ENCODE measurements around the gene LHX4.

LHX4 gene

DNA sequence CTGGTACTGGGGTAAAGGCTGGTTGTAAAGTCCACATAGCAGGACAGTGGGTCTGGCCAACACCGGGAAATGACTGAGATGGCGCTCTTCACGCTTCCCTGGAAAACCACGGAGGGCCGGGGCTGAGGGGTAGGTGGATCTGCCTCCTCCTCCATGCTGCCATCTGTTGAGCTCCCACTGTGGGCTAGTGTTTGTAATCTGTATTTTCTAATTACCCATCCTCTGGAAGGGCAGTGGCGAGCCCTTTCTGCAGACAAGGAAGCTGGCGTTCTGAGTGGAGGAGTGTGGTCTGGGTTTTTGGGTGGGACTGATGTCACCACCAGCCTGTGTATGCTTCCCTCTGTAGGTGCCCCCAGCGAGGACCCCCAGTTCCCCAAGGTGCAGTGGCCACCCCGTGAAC, 34.1 kb upstream of the LHX4 start:
- no peaks in the 10 kb centered on the region for H3K27me3 ChIP-seq (replicated peaks in 2 of 5; ENCODE audit: control insufficient read depth in 4 of 5, insufficient read depth in 5 of 5, low read length in 4 of 5)
- ChIA-PET POLR2A (no interaction called here), CTCF (interaction anchor here (0.8 to 1.1 kb wide), 2 partner anchors 8 to 12 kb away, joined by 3 read pairs; no protein-coding TSS in a partner anchor)
- no peak overlapping the region for H3K4me3 ChIP-seq (ENCODE audit: control insufficient read depth in 1 of 7, extremely low read depth in 1 of 7, insufficient read depth in 4 of 7, low read depth in 2 of 7, low read length in 6 of 7)
- DNase-seq: no peak
- WGBS (ENCODE audit: insufficient coverage): 100% methylated on average over 3 of the region's 9 CpGs
- H3K36me3 ChIP-seq (ENCODE audit: control insufficient read depth in 4 of 4, insufficient read depth in 4 of 4, low read length in 3 of 4): peaks cover 3 to 48% (median 27%) of the 10 kb centered on the region in 4 experiments
- H3K27ac ChIP-seq (ENCODE audit: insufficient read depth in 1 of 2, low read depth in 1 of 2, low read length in 2 of 2, poor library complexity in 1 of 2, severe bottlenecking in 2 of 2): no peak overlapping the region
- H3K9me3 ChIP-seq (ENCODE audit: control extremely low read depth in 1 of 5, control insufficient read depth in 4 of 5, insufficient read depth in 2 of 5, low read depth in 1 of 5, low read length in 4 of 5): no peaks in the 10 kb centered on the region
- H3K4me1 ChIP-seq (ENCODE audit: control extremely low read depth in 1 of 4, control insufficient read depth in 4 of 4, insufficient read depth in 4 of 4, low read length in 3 of 4): peaks cover 0 to 11% (median 0%) of the 10 kb centered on the region in 4 experiments

DNA sequence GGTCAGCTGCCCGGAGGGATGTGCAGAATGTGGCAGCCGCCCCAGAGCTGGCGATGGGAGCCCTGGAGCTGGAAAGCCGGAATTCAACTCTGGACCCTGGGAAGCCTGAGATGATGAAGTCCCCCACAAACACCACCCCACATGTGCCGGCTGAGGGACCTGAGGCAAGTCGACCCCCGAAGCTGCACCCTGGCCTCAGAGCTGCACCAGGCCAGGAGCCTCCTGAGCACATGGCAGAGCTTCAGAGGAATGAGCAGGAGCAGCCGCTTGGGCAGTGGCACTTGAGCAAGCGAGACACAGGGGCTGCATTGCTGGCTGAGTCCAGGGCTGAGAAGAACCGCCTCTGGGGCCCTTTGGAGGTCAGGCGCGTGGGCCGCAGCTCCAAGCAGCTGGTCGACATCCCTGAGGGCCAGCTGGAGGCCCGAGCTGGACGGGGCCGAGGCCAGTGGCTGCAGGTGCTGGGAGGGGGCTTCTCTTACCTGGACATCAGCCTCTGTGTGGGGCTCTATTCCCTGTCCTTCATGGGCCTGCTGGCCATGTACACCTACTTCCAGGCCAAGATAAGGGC, 33.5 kb upstream of the LHX4 start:
- Histone ChIP-seq H3K27ac (ENCODE audit: insufficient read depth in 1 of 2, low read depth in 1 of 2, low read length in 2 of 2, poor library complexity in 1 of 2, severe bottlenecking in 2 of 2) (no peak overlapping the region), H3K36me3 (ENCODE audit: control insufficient read depth in 4 of 4, insufficient read depth in 4 of 4, low read length in 3 of 4) (peaks cover 3 to 42% (median 24%) of the 10 kb centered on the region in 4 experiments), H3K9me3 (ENCODE audit: control extremely low read depth in 1 of 5, control insufficient read depth in 4 of 5, insufficient read depth in 2 of 5, low read depth in 1 of 5, low read length in 4 of 5) (no peaks in the 10 kb centered on the region), H3K27me3 (replicated peaks in 2 of 5; ENCODE audit: control insufficient read depth in 4 of 5, insufficient read depth in 5 of 5, low read length in 4 of 5) (no peaks in the 10 kb centered on the region), H3K4me3 (ENCODE audit: control insufficient read depth in 1 of 7, extremely low read depth in 1 of 7, insufficient read depth in 4 of 7, low read depth in 2 of 7, low read length in 6 of 7) (no peak overlapping the region), H3K4me1 (ENCODE audit: control extremely low read depth in 1 of 4, control insufficient read depth in 4 of 4, insufficient read depth in 4 of 4, low read length in 3 of 4) (peaks cover 0 to 11% (median 0%) of the 10 kb centered on the region in 4 experiments)
- ChIA-PET POLR2A (no interaction called here), CTCF (interaction anchor here (0.8 to 1.1 kb wide), 2 partner anchors 9 to 11 kb away, joined by 3 read pairs; no protein-coding TSS in a partner anchor)
- DNase-seq: no peak
- 98% methylated on average over 14 of the region's 17 CpGs for WGBS (ENCODE audit: insufficient coverage)

DNA sequence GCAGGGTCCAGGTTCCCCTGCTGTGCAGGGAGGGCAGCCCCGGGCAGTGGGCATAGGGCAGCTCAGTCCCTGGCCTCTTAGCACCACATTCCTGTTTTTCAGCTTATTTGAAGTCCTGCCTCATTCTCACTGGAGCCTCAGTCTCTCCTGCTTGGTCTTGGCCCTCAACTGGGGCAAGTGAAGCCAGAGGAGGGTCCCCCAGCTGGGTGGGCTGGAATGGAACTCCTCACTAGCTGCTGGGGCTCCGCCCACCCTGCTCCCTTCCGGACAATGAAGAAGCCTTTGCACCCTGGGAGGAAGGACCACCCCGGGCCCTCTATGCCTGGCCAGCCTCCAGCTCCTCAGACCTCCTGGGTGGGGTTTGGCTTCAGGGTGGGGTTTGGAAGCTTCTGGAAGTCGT, 32.8 kb upstream of the LHX4 start:
- Histone ChIP-seq H3K27me3 (replicated peaks in 2 of 5; ENCODE audit: control insufficient read depth in 4 of 5, insufficient read depth in 5 of 5, low read length in 4 of 5) (no peaks in the 10 kb centered on the region), H3K4me1 (ENCODE audit: control extremely low read depth in 1 of 4, control insufficient read depth in 4 of 4, insufficient read depth in 4 of 4, low read length in 3 of 4) (peaks cover 0 to 6% (median 0%) of the 10 kb centered on the region in 4 experiments), H3K27ac (ENCODE audit: insufficient read depth in 1 of 2, low read depth in 1 of 2, low read length in 2 of 2, poor library complexity in 1 of 2, severe bottlenecking in 2 of 2) (no peak overlapping the region), H3K9me3 (ENCODE audit: control extremely low read depth in 1 of 5, control insufficient read depth in 4 of 5, insufficient read depth in 2 of 5, low read depth in 1 of 5, low read length in 4 of 5) (no peaks in the 10 kb centered on the region), H3K36me3 (ENCODE audit: control insufficient read depth in 4 of 4, insufficient read depth in 4 of 4, low read length in 3 of 4) (peaks cover 3 to 40% (median 23%) of the 10 kb centered on the region in 4 experiments), H3K4me3 (ENCODE audit: control insufficient read depth in 1 of 7, extremely low read depth in 1 of 7, insufficient read depth in 4 of 7, low read depth in 2 of 7, low read length in 6 of 7) (no peak overlapping the region)
- ChIA-PET CTCF (interaction anchor here (1.1 to 1.7 kb wide), 2 partner anchors 11 to 18 kb away, joined by 3 to 5 read pairs; no protein-coding TSS in a partner anchor), POLR2A (no interaction called here)
- 100% methylated on average over 2 of the region's 5 CpGs for WGBS (ENCODE audit: insufficient coverage)
- no peak for DNase-seq

DNA sequence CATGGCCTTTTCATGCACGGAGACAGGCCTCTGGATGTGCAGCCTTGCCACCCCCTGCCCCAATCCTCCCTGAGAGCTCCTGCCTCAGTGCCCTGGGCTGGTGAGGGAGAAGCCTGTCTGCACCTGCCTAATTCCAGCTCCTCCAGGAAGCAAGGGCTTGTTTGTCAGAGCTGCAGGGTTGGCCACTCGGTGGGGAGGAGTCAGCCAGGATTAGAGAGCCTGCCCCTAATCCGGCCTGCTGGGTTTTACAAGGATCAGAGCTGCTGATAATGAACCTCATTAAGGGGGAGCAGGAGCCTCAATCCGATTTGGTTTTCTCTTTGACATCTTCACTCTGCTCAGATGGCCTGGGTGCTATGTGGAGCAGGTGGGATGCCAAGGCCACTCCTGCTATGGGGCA, 31.9 kb upstream of the LHX4 start:
- Histone ChIP-seq H3K4me3 (ENCODE audit: control insufficient read depth in 1 of 7, extremely low read depth in 1 of 7, insufficient read depth in 4 of 7, low read depth in 2 of 7, low read length in 6 of 7) (no peak overlapping the region), H3K4me1 (ENCODE audit: control extremely low read depth in 1 of 4, control insufficient read depth in 4 of 4, insufficient read depth in 4 of 4, low read length in 3 of 4) (no peaks in the 10 kb centered on the region), H3K27ac (ENCODE audit: insufficient read depth in 1 of 2, low read depth in 1 of 2, low read length in 2 of 2, poor library complexity in 1 of 2, severe bottlenecking in 2 of 2) (no peak overlapping the region), H3K27me3 (replicated peaks in 2 of 5; ENCODE audit: control insufficient read depth in 4 of 5, insufficient read depth in 5 of 5, low read length in 4 of 5) (no peaks in the 10 kb centered on the region), H3K36me3 (ENCODE audit: control insufficient read depth in 4 of 4, insufficient read depth in 4 of 4, low read length in 3 of 4) (peaks cover 3 to 36% (median 23%) of the 10 kb centered on the region in 4 experiments), H3K9me3 (ENCODE audit: control extremely low read depth in 1 of 5, control insufficient read depth in 4 of 5, insufficient read depth in 2 of 5, low read depth in 1 of 5, low read length in 4 of 5) (no peaks in the 10 kb centered on the region)
- no peak for DNase-seq
- 96% methylated on average over 4 of the region's 4 CpGs for WGBS (ENCODE audit: insufficient coverage)
- POLR2A ChIA-PET: no interaction called here
- CTCF ChIA-PET: interaction anchor here (1.2 to 1.7 kb wide), 2 partner anchors 19 kb away, joined by 3 to 5 read pairs; no protein-coding TSS in a partner anchor

DNA sequence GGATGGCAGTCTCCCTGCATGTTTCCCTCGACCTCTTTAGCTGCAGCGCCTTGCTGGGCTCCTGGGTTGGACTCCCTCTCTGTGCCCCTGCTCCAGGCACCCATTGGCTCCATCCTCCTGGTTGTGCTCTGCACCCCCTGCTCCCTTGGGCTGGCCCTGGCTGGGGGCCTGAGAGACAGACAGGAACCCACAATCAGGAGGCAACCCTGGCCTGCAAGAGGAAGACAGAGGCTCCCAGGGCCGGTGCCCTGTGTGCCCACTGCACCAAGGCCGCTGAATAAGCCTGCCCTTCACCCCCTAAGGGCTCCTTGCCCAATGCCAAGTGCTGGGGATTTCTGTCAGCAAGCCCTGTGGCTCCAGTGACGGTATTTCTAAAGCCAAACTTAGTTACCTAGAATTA, 31.5 kb upstream of the LHX4 start:
- no peak for DNase-seq
- Histone ChIP-seq H3K4me3 (ENCODE audit: control insufficient read depth in 1 of 7, extremely low read depth in 1 of 7, insufficient read depth in 4 of 7, low read depth in 2 of 7, low read length in 6 of 7) (no peak overlapping the region), H3K4me1 (ENCODE audit: control extremely low read depth in 1 of 4, control insufficient read depth in 4 of 4, insufficient read depth in 4 of 4, low read length in 3 of 4) (no peaks in the 10 kb centered on the region), H3K9me3 (ENCODE audit: control extremely low read depth in 1 of 5, control insufficient read depth in 4 of 5, insufficient read depth in 2 of 5, low read depth in 1 of 5, low read length in 4 of 5) (no peaks in the 10 kb centered on the region), H3K27me3 (replicated peaks in 2 of 5; ENCODE audit: control insufficient read depth in 4 of 5, insufficient read depth in 5 of 5, low read length in 4 of 5) (no peaks in the 10 kb centered on the region), H3K36me3 (ENCODE audit: control insufficient read depth in 4 of 4, insufficient read depth in 4 of 4, low read length in 3 of 4) (peaks cover 3 to 36% (median 23%) of the 10 kb centered on the region in 4 experiments), H3K27ac (ENCODE audit: insufficient read depth in 1 of 2, low read depth in 1 of 2, low read length in 2 of 2, poor library complexity in 1 of 2, severe bottlenecking in 2 of 2) (no peak overlapping the region)
- 96% methylated on average over 3 of the region's 5 CpGs for WGBS (ENCODE audit: insufficient coverage)
- ChIA-PET POLR2A (no interaction called here), CTCF (interaction anchor here (1.2 to 1.7 kb wide), 2 partner anchors 19 kb away, joined by 3 to 5 read pairs; no protein-coding TSS in a partner anchor)

DNA sequence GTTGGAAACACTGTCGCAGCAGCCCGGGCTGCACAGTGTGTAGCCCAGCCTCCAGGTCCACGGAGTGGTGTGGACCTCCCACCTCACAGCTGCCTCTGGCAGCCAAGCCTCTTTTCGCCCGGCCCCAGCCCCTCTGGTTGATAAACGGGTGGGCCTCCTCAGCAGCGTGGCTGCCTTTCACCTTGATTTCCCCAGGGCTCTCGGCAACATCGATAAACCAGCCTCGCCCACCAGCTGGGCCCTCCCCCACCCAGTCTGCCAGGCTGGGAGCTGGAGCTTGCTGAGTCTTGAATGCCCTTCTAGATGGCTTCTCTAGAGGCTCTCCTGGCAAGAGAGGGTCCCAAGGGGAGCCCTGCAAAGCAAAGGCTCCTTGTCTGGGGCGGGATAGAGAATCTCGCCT, 31.0 kb upstream of the LHX4 start:
- ChIA-PET CTCF (interaction anchor here (1.2 kb wide), 1 partner anchor 18 kb away, joined by 3 read pairs; no protein-coding TSS in a partner anchor), POLR2A (no interaction called here)
- Histone ChIP-seq H3K27ac (ENCODE audit: insufficient read depth in 1 of 2, low read depth in 1 of 2, low read length in 2 of 2, poor library complexity in 1 of 2, severe bottlenecking in 2 of 2) (no peak overlapping the region), H3K4me1 (ENCODE audit: control extremely low read depth in 1 of 4, control insufficient read depth in 4 of 4, insufficient read depth in 4 of 4, low read length in 3 of 4) (no peaks in the 10 kb centered on the region), H3K36me3 (ENCODE audit: control insufficient read depth in 4 of 4, insufficient read depth in 4 of 4, low read length in 3 of 4) (peaks cover 3 to 33% (median 21%) of the 10 kb centered on the region in 4 experiments), H3K4me3 (ENCODE audit: control insufficient read depth in 1 of 7, extremely low read depth in 1 of 7, insufficient read depth in 4 of 7, low read depth in 2 of 7, low read length in 6 of 7) (no peak overlapping the region), H3K9me3 (ENCODE audit: control extremely low read depth in 1 of 5, control insufficient read depth in 4 of 5, insufficient read depth in 2 of 5, low read depth in 1 of 5, low read length in 4 of 5) (no peaks in the 10 kb centered on the region), H3K27me3 (replicated peaks in 2 of 5; ENCODE audit: control insufficient read depth in 4 of 5, insufficient read depth in 5 of 5, low read length in 4 of 5) (no peaks in the 10 kb centered on the region)
- no peak for DNase-seq
- over 99% methylated on average over 11 of the region's 12 CpGs for WGBS (ENCODE audit: insufficient coverage)

DNA sequence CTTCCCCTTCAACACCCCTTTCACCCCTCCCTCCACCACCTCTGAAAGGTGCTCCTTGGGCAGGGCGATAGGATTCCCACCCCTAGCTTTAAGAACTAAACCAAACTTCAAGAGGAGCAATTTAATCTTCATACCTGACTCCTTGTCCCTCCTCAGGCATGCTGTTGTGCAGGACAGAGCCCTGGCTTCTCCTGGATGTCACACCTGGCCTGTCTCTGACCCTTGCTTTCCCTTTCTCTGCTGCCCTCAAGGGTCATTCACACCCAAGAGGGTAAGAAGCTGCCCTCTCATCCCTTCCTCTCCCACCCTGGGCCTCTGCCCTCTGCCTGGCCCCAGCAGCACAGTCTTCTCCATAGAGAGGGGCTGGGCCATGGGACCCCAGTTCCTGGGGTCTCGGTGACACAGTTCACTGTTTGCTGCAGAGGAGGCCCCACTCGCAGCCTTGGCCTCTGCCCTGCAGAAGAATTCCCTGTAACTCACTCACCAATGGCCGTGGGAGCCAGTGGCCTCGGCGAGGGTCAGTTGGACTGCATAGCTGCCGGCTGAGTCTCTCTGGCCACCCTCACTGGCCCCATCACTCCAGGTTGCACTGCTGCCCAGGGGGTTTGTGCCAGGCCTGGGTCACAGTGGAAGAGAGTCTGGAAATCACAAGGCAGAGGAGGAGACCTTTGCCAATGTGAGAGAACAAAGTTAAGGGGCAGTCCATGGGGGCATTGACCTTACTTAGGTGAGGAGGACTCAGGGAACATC, 28.4 kb upstream of the LHX4 start:
- Histone ChIP-seq H3K27me3 (replicated peaks in 2 of 5; ENCODE audit: control insufficient read depth in 4 of 5, insufficient read depth in 5 of 5, low read length in 4 of 5) (no peaks in the 10 kb centered on the region), H3K9me3 (ENCODE audit: control extremely low read depth in 1 of 5, control insufficient read depth in 4 of 5, insufficient read depth in 2 of 5, low read depth in 1 of 5, low read length in 4 of 5) (no peaks in the 10 kb centered on the region), H3K4me3 (ENCODE audit: control insufficient read depth in 1 of 7, extremely low read depth in 1 of 7, insufficient read depth in 4 of 7, low read depth in 2 of 7, low read length in 6 of 7) (no peak overlapping the region), H3K36me3 (ENCODE audit: control insufficient read depth in 4 of 4, insufficient read depth in 4 of 4, low read length in 3 of 4) (peaks cover 2 to 13% (median 8%) of the 10 kb centered on the region in 4 experiments), H3K4me1 (ENCODE audit: control extremely low read depth in 1 of 4, control insufficient read depth in 4 of 4, insufficient read depth in 4 of 4, low read length in 3 of 4) (no peaks in the 10 kb centered on the region), H3K27ac (ENCODE audit: insufficient read depth in 1 of 2, low read depth in 1 of 2, low read length in 2 of 2, poor library complexity in 1 of 2, severe bottlenecking in 2 of 2) (no peak overlapping the region)
- 96% methylated on average over 4 of the region's 7 CpGs for WGBS (ENCODE audit: insufficient coverage)
- no peak for DNase-seq
- POLR2A ChIA-PET: no interaction called here
- CTCF ChIA-PET: interaction anchor here (0.8 kb wide), 1 partner anchor 21 kb away, joined by 3 read pairs; no protein-coding TSS in a partner anchor

All from common myeloid progenitor, CD34-positive (primary cell).